ENCODE results near the gene COX19.
"Not testable (repeated sequence)": the region's sequence is repeated elsewhere in the genome, so short reads cannot be mapped to it uniquely, and the experiment has no call there.

The COX19 gene

GRCh38 chr7:949021-949934 is 26.1 kb downstream of the COX19 start:
- FAIRE-seq = peak; percentile 63
- DNase-seq (ENCODE audit: insufficient read length, low spot score) = no peak

GRCh38 chr7:947391-948210 is 27.7 kb downstream of the COX19 start:
- DNase-seq (ENCODE audit: insufficient read length, low spot score) (no peak), FAIRE-seq (no peak)

GRCh38 chr7:946256-946996 is 28.9 kb downstream of the COX19 start:
- DNase-seq (ENCODE audit: insufficient read length, low spot score) = no peak
- FAIRE-seq = no peak

- DNase-seq (ENCODE audit: insufficient read length, low spot score) = no peak
- no peak for FAIRE-seq
These were observed 29.6 kb downstream of the COX19 start for GRCh38 chr7:945556-946255.

GRCh38 chr7:945147-945555 is 30.2 kb downstream of the COX19 start:
- no peak for FAIRE-seq

GRCh38 chr7:944744-945143 is 30.6 kb downstream of the COX19 start:
- DNase-seq (ENCODE audit: insufficient read length, low spot score) (no peak), FAIRE-seq (no peak)

More at GRCh38 chr7:945147-945555, 30.2 kb downstream of the COX19 start:
- no peak for DNase-seq (ENCODE audit: insufficient read length, low spot score)

- FAIRE-seq = not testable (repeated sequence)
These were observed 31.6 kb downstream of the COX19 start for GRCh38 chr7:943793-944192.

GRCh38 chr7:940599-941408 is 34.5 kb downstream of the COX19 start:
- FAIRE-seq = no peak
- no peak for DNase-seq (ENCODE audit: insufficient read length, low spot score)

More at GRCh38 chr7:943793-944192, 31.6 kb downstream of the COX19 start:
- not testable (repeated sequence) for DNase-seq (ENCODE audit: insufficient read length, low spot score)

- FAIRE-seq (no peak), DNase-seq (ENCODE audit: insufficient read length, low spot score) (no peak)
These were observed 35.5 kb downstream of the COX19 start for GRCh38 chr7:939843-940242.

GRCh38 chr7:938546-939185 is 36.7 kb downstream of the COX19 start:
- DNase-seq (ENCODE audit: insufficient read length, low spot score) = no peak
- FAIRE-seq = no peak

- no peak for FAIRE-seq
- DNase-seq (ENCODE audit: insufficient read length, low spot score) = no peak
These were observed 37.4 kb downstream of the COX19 start for GRCh38 chr7:937856-938484.

GRCh38 chr7:936386-937054 is 38.8 kb downstream of the COX19 start:
- FAIRE-seq (no peak), DNase-seq (ENCODE audit: insufficient read length, low spot score) (peak; percentile 76)

GRCh38 chr7:935874-936385 is 39.4 kb downstream of the COX19 start:
- no peak for DNase-seq (ENCODE audit: insufficient read length, low spot score)

GRCh38 chr7:935164-935873 is 40.0 kb downstream of the COX19 start:
- DNase-seq (ENCODE audit: insufficient read length, low spot score) (no peak), FAIRE-seq (no peak)

More at GRCh38 chr7:935874-936385, 39.4 kb downstream of the COX19 start:
- FAIRE-seq = no peak

GRCh38 chr7:934469-935163 is 40.7 kb downstream of the COX19 start:
- no peak for FAIRE-seq

GRCh38 chr7:932651-932975 is 42.7 kb downstream of the COX19 start:
- DNase-seq (ENCODE audit: insufficient read length, low spot score) (no peak), FAIRE-seq (no peak)

More at GRCh38 chr7:934469-935163, 40.7 kb downstream of the COX19 start:
- DNase-seq (ENCODE audit: insufficient read length, low spot score) = no peak
